ENCODE results near the gene ZNF212. TPM values are rescaled to one million over a fixed set of nuclear protein-coding genes. Genes with fewer than 3 reads are reported as not detected.
"Not testable (repeated sequence)": the region's sequence is repeated elsewhere in the genome, so short reads cannot be mapped to it uniquely, and the experiment has no call there.

ZNF212 gene
- total RNA-seq, 1 donor from 2014 or later: 6.1 TPM

DNA sequence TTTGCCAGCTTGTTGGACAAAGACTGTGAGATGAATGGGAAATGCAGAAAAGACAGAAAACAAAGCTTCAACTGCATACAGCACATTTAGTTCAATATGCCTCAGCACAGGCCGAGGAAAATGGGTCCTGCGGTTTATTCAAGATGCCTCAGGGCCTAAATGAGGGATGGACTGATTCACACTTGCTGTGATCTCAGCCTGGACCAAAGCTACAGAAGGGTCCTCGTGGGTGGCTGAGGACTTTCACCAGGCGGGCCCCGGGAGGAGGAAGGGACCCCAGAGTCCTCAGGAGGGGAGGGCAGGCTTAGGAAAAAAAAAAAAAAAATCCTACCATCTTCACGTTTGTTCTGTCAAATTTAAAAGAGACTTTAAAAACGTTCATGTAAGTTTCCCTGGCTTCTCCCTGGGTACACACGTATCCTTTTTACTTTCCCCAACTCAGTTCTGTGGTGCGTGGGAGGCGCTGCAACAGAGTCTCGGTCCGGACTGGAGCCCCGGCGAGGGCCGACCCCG lies 21.9 kb downstream of the ZNF212 start:
- TF ChIP-seq, protein P1, sequence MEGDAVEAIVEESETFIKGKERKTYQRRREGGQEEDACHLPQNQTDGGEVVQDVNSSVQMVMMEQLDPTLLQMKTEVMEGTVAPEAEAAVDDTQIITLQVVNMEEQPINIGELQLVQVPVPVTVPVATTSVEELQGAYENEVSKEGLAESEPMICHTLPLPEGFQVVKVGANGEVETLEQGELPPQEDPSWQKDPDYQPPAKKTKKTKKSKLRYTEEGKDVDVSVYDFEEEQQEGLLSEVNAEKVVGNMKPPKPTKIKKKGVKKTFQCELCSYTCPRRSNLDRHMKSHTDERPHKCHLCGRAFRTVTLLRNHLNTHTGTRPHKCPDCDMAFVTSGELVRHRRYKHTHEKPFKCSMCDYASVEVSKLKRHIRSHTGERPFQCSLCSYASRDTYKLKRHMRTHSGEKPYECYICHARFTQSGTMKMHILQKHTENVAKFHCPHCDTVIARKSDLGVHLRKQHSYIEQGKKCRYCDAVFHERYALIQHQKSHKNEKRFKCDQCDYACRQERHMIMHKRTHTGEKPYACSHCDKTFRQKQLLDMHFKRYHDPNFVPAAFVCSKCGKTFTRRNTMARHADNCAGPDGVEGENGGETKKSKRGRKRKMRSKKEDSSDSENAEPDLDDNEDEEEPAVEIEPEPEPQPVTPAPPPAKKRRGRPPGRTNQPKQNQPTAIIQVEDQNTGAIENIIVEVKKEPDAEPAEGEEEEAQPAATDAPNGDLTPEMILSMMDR (IDR thresholded peaks at IDR 0.05; ENCODE audit: insufficient read depth, low read length, severe bottlenecking): no peak
- DNase-seq (ENCODE audit: low read depth) (peak; percentile 80), FAIRE-seq (no peak)
- H3K27me3 ChIP-seq (ENCODE audit: control insufficient read depth, insufficient read depth, low read length): no peaks in the 10 kb centered on the region
- peaks cover 7% of the 10 kb centered on the region for H3K36me3 ChIP-seq (ENCODE audit: control insufficient read depth, insufficient read depth, low read length)
- peak overlapping the region; percentile 55 for H3K4me3 ChIP-seq (ENCODE audit: low read depth, low read length)

DNA sequence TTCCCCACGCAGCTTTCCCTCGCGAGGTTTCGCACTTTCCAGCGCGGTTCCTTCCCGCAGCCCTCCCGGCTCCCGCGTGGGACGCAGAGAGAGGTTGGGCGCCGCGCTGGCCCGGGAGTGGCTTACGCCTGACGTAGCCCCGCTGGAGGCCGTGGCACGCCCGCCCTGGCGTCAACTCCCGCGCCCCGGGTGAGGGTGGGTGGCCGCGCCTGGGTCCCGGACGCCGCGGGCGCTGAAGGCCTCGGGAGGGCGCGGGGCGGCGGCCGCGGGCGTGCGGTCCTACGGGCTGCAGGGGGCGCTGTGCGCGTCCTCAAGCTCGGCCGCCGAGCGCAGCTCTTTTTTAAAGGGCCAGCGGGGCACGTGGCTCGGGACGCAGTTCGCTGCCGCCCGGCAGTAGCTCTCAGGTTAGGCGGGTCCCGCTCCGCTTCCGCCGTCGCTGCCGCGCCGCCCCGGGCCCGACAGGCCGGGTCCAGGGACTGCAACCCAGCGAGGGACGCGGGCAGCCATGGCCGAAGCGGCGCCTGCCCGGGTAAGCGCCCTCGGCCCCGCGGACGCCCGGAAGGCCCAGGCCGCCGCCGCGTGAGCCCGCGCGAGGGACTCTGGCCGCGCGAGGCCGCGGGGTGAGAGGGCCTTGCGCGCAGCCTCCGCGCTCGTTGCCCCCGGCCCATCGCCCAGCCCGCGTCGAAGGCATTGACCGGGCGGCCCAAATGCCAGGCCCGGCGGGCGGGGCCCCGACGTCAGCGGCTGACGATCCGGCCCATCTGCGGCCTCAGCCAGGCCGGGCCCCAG lies 22.6 kb downstream of the ZNF212 start, which contains the start of gene ZNF783:
Gene ZNF783, plus strand, starts transcription at position 368 of the 789 bp plus-strand sequence. Its CDS starts 138 bp downstream, at position 506.
- Histone ChIP-seq H3K27me3 (ENCODE audit: control insufficient read depth, insufficient read depth, low read length) (no peaks in the 10 kb centered on the region), H3K36me3 (ENCODE audit: control insufficient read depth, insufficient read depth, low read length) (peaks cover 13% of the 10 kb centered on the region), H3K4me3 (ENCODE audit: low read depth, low read length) (peak within 1 kb of the TSS; percentile 55)
- TF ChIP-seq, protein P1 (IDR thresholded peaks at IDR 0.05; ENCODE audit: insufficient read depth, low read length, severe bottlenecking): peak; percentile 73
- DNase-seq (ENCODE audit: low read depth): peak; percentile 65
- FAIRE-seq: no peak

DNA sequence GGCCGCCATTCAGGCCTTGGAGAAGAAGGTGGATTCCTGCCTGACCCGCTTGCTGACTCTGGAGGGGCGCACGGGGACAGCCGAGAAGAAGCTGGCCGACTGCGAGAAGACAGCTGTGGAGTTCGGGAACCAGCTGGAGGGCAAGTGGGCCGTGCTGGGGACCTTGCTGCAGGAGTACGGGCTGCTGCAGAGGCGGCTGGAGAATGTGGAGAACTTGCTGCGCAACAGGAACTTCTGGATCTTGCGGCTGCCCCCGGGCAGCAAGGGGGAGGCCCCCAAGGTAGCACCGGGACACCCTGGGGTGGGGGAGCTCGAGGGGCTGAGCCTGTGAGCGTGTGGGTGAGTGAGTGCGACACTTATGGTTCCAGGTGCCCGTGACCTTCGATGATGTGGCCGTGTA lies 27.0 kb downstream of the ZNF212 start:
- no peak for DNase-seq (ENCODE audit: low read depth)
- TF ChIP-seq, protein P1 (IDR thresholded peaks at IDR 0.05; ENCODE audit: insufficient read depth, low read length, severe bottlenecking): no peak
- no peak for FAIRE-seq
- Histone ChIP-seq H3K4me3 (ENCODE audit: low read depth, low read length) (no peak overlapping the region), H3K27me3 (ENCODE audit: control insufficient read depth, insufficient read depth, low read length) (no peaks in the 10 kb centered on the region), H3K36me3 (ENCODE audit: control insufficient read depth, insufficient read depth, low read length) (peaks cover 18% of the 10 kb centered on the region)

DNA sequence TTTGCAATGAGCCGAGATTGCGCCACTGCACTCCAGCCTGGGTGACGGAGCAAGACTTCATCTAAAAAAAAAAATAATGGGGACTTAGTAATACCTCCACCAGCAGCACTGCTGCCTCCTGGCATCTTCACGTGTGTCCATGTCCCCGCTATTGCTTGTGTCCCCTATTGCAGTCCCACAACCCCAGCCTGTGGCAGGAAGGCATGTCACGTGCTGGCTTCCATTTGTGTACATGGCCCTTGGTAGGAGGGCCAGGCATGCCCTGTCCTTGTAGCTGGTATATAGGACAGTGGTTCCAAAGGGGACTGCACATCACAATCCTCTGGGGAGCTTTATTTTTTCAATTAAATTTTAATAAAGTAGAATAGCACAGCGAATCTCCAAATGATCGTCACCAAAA lies 28.3 kb downstream of the ZNF212 start:
- TF ChIP-seq, protein P1 (IDR thresholded peaks at IDR 0.05; ENCODE audit: insufficient read depth, low read length, severe bottlenecking): no peak
- DNase-seq (ENCODE audit: low read depth) (no peak), FAIRE-seq (no peak)

DNA sequence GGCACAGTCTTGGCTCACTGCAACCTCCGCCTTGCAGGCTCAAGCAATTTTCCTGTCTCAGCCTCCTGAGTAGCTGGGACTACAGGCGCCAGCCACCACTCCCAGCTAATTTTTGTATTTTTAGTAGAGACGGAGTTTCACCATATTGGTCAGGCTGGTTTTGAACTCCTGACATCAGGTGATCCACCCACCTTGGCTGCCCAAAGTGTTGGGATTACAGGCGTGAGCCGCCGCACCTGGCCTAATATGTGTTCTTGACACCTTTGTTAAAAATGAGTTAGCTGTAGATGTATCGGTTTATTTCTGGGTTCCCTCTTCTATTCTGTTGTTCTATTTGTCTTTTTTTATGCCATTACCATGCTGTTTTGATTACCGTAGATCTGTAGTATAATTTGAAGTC lies 35.0 kb downstream of the ZNF212 start:
- H3K27me3 ChIP-seq (ENCODE audit: control insufficient read depth, insufficient read depth, low read length); DNase-seq (ENCODE audit: low read depth); FAIRE-seq; H3K4me3 ChIP-seq (ENCODE audit: low read depth, low read length): not testable (repeated sequence)
- H3K36me3 ChIP-seq (ENCODE audit: control insufficient read depth, insufficient read depth, low read length): peaks cover 10% of the 10 kb centered on the region

More for the DNA sequence above, 28.3 kb downstream of the ZNF212 start:
- Histone ChIP-seq H3K36me3 (ENCODE audit: control insufficient read depth, insufficient read depth, low read length) (peaks cover 18% of the 10 kb centered on the region), H3K27me3 (ENCODE audit: control insufficient read depth, insufficient read depth, low read length) (no peaks in the 10 kb centered on the region), H3K4me3 (ENCODE audit: low read depth, low read length) (no peak overlapping the region)

DNA sequence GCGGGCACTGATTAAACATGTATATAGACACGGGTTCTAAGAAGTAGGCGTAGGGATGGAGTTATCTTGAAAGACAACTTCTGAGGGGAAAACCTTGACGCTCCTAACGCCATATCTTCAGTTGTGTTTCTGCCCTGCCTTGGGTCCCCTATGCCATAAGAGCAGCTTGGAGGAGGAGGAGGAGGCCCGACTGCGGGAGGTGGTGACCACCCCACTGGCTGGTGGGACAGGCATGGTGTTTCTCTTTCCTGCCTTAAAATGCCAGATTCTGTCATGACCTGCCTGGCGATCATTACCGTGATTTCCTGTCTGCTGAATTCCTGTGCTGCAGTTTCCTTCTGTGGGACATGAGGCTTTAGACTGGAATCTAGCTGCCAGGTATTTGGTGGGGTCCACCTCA lies 38.4 kb downstream of the ZNF212 start:
- no peak for DNase-seq (ENCODE audit: low read depth)
- H3K4me3 ChIP-seq (ENCODE audit: low read depth, low read length): no peak overlapping the region
- FAIRE-seq: no peak
- H3K27me3 ChIP-seq (ENCODE audit: control insufficient read depth, insufficient read depth, low read length): no peaks in the 10 kb centered on the region
- peaks cover 15% of the 10 kb centered on the region for H3K36me3 ChIP-seq (ENCODE audit: control insufficient read depth, insufficient read depth, low read length)
- TF ChIP-seq, protein P1 (IDR thresholded peaks at IDR 0.05; ENCODE audit: insufficient read depth, low read length, severe bottlenecking): no peak

Measured in bronchial epithelial cell (primary cell).